Activated naive CD4-positive, alpha-beta T cell treated with anti-CD3 and anti-CD28 coated beads, Interleukin-2, amount 50 U/mL, for 24 hours (primary cell): Measurements from ENCODE around the gene TBL2.
"Not testable (repeated sequence)": the region's sequence is repeated elsewhere in the genome, so short reads cannot be mapped to it uniquely, and the experiment has no call there.

Source experiments
- H3K27ac Mint-ChIP-seq: one replicate; pipeline ENCODE4 v1.8.0; 2021; ENCODE audit warnings: mild to moderate bottlenecking, mixed read lengths
- H3K27me3 Mint-ChIP-seq: one replicate; pipeline ENCODE4 v1.8.0; 2021; ENCODE audit warnings: mixed read lengths
- H3K36me3 Mint-ChIP-seq: one replicate; pipeline ENCODE4 v1.8.0; 2021; ENCODE audit warnings: mixed read lengths
- H3K4me1 Mint-ChIP-seq: one replicate; pipeline ENCODE4 v1.8.0; 2021; ENCODE audit warnings: mixed read lengths
- H3K4me3 Mint-ChIP-seq: one replicate; pipeline ENCODE4 v1.8.0; 2021; ENCODE audit warnings: mild to moderate bottlenecking, mixed read lengths
- H3K9me3 Mint-ChIP-seq: one replicate; pipeline ENCODE4 v1.8.0; 2021; ENCODE audit warnings: mixed read lengths

Gene TBL2

DNA sequence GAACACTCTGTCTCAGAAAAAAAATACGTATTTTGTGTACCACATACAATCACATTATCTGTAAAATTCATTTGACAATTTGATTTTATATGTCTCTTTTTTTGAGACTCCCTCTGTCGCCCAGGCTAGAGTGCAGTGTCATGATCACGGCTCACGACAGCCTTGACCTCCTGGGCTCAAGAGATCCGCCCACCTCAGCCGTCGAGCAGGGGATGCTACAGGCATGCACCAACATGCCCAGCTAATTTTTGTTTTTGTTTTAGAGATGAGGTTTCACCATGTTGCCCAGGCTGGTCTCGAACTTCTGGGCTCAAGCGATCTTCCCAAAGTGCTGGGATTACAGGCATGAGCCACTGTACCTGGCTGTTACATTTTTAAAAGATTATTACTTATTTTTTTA is 44.6 kb downstream of the TBL2 start:
- H3K36me3 Mint-ChIP-seq: peaks cover 9% of the 10 kb centered on the region
- H3K9me3 Mint-ChIP-seq: no peaks in the 10 kb centered on the region
- H3K4me1 Mint-ChIP-seq: no peaks in the 10 kb centered on the region
- H3K27me3 Mint-ChIP-seq: no peaks in the 10 kb centered on the region
- H3K4me3 Mint-ChIP-seq: no peak overlapping the region
- no peak overlapping the region for H3K27ac Mint-ChIP-seq

DNA sequence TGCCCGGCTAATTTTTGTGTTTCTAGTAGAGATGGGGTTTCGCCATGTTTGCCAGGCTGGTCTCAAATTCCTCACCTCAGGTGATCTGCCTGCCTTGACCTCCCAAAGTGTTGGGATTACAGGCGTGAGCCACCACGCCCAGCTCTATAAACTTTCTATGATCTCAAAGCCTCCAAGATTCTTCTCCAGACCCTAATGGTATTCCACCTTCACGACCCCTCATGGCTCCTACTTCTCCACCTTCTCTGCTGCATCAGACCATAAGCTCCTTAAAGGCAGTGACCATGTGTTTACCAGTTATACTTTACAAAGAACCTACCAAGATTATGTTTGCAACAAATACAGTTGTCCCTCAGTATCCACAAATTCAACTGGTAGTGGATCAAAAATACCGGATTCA is 46.2 kb downstream of the TBL2 start:
- no peak overlapping the region for H3K27ac Mint-ChIP-seq
- peaks cover 4% of the 10 kb centered on the region for H3K36me3 Mint-ChIP-seq
- H3K27me3 Mint-ChIP-seq: no peaks in the 10 kb centered on the region
- no peaks in the 10 kb centered on the region for H3K9me3 Mint-ChIP-seq
- H3K4me1 Mint-ChIP-seq: peaks cover 9% of the 10 kb centered on the region
- no peak overlapping the region for H3K4me3 Mint-ChIP-seq

DNA sequence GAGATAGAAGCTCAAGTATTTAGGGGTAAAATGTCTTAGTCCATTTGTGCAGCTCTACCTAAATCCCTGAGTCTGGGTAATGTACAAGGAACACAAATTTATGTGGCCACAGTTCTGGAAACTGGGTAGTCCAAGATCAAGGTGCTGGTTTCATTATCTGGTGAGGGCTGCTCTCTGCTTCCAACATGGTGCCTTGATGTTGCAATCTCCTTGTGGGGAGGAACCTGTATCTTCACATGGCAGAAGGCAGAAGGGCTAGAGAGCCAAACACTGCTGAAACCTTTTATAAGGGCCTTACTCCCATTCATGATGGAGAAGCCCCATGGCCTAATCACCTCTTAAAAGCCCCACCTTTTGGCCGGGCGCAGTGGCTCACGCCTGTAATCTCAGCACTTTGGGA is 47.6 kb downstream of the TBL2 start:
- peaks cover 18% of the 10 kb centered on the region for H3K4me1 Mint-ChIP-seq
- H3K27ac Mint-ChIP-seq: no peak overlapping the region
- peaks cover 4% of the 10 kb centered on the region for H3K36me3 Mint-ChIP-seq
- no peak overlapping the region for H3K4me3 Mint-ChIP-seq
- no peaks in the 10 kb centered on the region for H3K27me3 Mint-ChIP-seq
- no peaks in the 10 kb centered on the region for H3K9me3 Mint-ChIP-seq

DNA sequence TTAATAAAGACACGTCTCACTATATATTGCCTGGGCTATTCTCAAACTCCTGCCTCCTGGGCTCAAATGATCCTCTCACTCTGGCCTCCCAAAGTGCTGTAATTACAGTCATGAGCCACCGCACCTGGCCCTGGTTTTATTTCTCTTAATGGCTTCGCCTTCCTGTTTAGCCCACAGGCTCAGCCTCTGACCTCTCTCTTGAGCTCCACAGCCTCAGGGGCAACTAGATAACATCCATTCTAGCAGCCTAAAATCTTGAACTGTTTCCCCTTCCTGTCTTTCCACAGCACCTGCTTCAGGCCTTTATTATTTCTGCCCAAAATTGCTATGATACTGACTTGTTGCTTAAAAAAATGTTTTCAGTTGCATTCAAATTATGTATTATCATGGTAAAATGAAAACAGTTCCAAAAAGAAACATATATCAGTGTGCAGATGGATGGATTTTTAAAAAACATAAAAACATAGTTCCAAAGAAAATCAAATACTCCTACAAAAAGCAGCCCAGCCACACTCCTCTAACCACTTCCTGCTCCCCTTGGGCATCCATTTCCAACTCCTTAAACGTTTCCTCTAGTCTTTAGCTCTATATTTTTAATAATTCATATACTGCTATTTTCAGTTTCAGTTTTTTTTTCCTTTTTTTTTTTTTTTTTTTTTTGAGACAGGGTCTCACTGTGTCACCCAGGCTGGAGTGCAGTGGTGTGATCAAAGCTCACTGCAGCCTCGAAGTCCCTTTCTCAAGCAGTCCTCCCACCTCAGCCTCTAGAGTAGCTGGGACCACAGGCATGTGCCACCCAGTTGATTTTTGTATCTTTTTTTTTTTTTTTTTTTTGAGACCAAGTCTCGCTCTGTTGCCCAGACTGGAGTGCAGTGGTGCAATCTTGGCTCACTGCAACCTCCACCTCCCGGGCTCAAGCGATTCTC is 51.2 kb downstream of the TBL2 start:
- Mint-ChIP-seq H3K27ac (peak overlapping the region; percentile 88), H3K9me3 (no peaks in the 10 kb centered on the region), H3K27me3 (no peaks in the 10 kb centered on the region), H3K4me3 (peak overlapping the region; percentile 24), H3K4me1 (peaks cover 39% of the 10 kb centered on the region), H3K36me3 (peaks cover 2% of the 10 kb centered on the region)

DNA sequence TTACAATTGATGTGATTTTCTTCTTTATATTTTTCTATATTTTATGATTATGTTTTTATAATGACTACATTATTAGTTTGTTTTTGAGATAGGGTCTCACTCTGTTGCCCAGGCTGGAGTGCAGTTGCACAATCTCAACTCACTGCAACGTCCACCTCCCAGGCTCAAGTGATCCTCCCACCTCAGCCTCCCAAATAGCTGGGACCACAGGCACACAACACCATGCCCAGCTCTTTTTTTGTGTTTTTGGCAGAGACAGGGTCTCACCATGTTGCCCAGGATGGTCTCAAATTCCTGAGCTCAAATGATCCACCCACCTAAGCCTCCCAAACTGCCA is 52.3 kb downstream of the TBL2 start:
- not testable (repeated sequence) for H3K9me3 Mint-ChIP-seq, H3K4me3 Mint-ChIP-seq, H3K36me3 Mint-ChIP-seq, H3K27me3 Mint-ChIP-seq, H3K27ac Mint-ChIP-seq
- H3K4me1 Mint-ChIP-seq: peaks cover 39% of the 10 kb centered on the region

- Mint-ChIP-seq H3K27ac (peak within 1 kb of the TSS; percentile 97), H3K27me3 (no peaks in the 10 kb centered on the region), H3K4me1 (peaks cover 65% of the 10 kb centered on the region), H3K36me3 (peaks cover 17% of the 10 kb centered on the region), H3K9me3 (no peaks in the 10 kb centered on the region), H3K4me3 (peak within 1 kb of the TSS; percentile 96)
Measured at GRCh38 chr7:73522105-73522872, 56.1 kb downstream of the TBL2 start, which contains the start of gene BAZ1B. Gene BAZ1B (minus strand): TSS chr7:73522293. CDS start chr7:73521933, 360 bp downstream.

GRCh38 chr7:73521636-73522104 is 56.7 kb downstream of the TBL2 start:
- Mint-ChIP-seq H3K36me3 (peaks cover 18% of the 10 kb centered on the region), H3K27ac (no peak overlapping the region), H3K27me3 (no peaks in the 10 kb centered on the region), H3K4me1 (peaks cover 65% of the 10 kb centered on the region), H3K4me3 (peak overlapping the region; percentile 92), H3K9me3 (no peaks in the 10 kb centered on the region)

DNA sequence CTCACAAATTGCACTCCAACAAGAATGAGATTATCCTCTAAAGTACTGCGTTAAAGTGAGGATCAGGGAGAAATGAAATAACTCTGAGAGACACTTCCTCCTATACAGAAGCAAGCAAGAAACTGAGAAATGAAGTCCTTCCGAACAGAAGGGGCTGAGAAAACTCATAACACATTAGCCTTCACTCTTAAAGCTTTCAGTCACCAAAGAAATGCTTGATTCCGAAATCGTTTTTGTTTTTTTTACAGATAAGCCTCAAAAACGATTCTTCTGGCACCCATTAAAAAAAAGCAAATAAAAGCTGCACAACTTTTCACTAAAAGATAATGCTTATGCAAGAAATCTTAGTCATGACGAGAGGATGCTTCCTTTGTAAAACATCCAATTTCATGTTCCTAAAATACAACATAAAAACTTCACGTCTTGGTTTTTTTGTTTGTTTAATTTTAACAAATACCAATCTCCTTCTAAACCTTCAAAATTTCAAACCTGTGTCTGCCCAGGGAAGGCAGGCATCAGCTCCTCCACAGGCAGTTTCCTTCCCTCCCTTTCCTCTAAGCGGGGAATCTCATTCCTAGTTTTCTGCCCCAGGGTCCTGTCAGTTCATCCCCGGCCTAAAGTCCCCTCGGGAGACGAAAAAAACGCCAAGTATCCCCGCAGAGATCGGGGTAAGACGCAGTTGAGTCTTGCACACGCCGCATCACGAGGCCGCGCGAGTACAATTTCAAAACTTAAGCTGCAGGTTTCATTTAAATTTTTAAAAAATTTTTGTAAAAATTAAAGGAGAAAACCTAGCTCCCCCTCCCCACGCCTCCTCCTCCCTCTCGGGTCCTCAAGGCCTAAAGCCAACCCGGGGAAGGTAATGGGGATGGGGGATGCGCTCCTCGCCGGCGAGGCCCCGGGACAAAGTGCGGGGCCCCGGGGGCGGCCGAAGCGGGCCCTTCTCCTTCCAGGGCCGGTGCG is 57.4 kb downstream of the TBL2 start:
- no peaks in the 10 kb centered on the region for H3K9me3 Mint-ChIP-seq
- H3K36me3 Mint-ChIP-seq: peaks cover 18% of the 10 kb centered on the region
- H3K27me3 Mint-ChIP-seq: no peaks in the 10 kb centered on the region
- H3K27ac Mint-ChIP-seq: peak overlapping the region; percentile 97
- H3K4me1 Mint-ChIP-seq: peaks cover 63% of the 10 kb centered on the region
- peak overlapping the region; percentile 96 for H3K4me3 Mint-ChIP-seq

DNA sequence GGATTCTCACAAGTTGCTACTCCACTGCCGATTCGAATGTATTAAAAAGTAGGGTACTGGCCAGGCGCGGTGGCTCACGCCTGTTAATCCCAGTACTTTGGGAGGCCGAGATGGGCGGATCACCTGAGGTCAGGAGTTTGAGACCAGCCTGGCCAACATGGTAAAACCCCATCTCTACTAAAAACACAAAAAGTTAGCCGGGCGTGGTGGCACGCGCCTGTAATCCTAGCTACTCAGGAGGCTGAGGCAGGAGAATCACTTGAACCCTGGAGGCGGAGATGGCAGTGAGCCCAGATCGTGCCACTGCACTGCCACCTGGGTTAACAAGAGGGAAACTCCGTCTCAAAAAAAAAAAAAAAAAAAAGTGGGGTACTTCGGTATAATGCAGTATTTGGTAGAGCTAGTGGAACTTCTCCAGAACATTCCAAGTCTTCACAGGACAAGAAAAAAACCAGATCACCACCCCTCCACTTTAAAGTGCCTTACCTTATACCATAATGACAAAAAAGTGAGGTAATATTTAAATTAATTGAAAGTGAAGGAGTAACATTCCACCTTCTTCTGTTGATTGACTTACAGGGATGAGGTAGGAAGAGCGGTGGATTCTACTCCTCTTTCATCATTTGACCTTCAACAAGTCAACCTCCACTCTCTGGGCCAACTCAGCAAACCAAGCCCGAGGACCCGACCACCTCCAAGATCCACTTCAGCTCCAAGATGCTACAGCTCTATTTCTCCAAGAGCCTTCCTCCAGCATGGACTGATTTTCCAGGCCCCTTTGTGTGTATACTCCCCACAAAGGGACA is 58.3 kb downstream of the TBL2 start:
- Mint-ChIP-seq H3K4me3 (peak overlapping the region; percentile 96), H3K36me3 (peaks cover 18% of the 10 kb centered on the region), H3K4me1 (peaks cover 56% of the 10 kb centered on the region), H3K27ac (peak overlapping the region; percentile 97), H3K9me3 (no peaks in the 10 kb centered on the region), H3K27me3 (no peaks in the 10 kb centered on the region)

DNA sequence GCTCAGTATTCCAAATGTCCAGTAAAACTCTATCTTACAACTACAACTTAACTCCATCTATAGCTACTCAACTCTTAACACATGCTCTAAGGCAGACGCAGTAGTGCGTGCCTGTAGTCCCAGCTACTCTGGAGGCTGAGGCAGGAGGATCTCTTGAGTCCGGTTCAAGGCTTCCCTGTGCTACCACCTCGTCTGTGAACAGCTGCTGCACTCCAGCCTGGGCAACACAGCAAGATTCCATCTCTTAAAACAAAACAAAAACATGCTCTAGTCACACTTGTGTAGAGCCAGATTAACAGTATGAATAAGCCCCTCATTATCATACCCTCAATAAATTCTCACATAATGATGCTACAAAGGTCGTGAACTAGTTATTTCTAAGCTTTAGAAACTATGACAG is 59.9 kb downstream of the TBL2 start:
- peak overlapping the region; percentile 64 for H3K27ac Mint-ChIP-seq
- H3K4me3 Mint-ChIP-seq: peak overlapping the region; percentile 96
- H3K27me3 Mint-ChIP-seq: no peaks in the 10 kb centered on the region
- no peaks in the 10 kb centered on the region for H3K9me3 Mint-ChIP-seq
- peaks cover 21% of the 10 kb centered on the region for H3K36me3 Mint-ChIP-seq
- peaks cover 58% of the 10 kb centered on the region for H3K4me1 Mint-ChIP-seq
